ENCODE results near the gene SERTAD3. TPM values are rescaled to one million over a fixed set of nuclear protein-coding genes. Genes with fewer than 3 reads are reported as not detected.
A peak's percentile ranks its signal among the peaks of the same experiment; 100 is the strongest.
"Not testable (repeated sequence)": the region's sequence is repeated elsewhere in the genome, so short reads cannot be mapped to it uniquely, and the experiment has no call there.

Gene SERTAD3
- total RNA-seq, 2 donors from 2014 or later: 19.2 to 25.4 TPM

GRCh38 chr19:40466219-40466984, 22.3 kb upstream of the SERTAD3 start:
- Histone ChIP-seq H3K27me3 (no peaks in the 10 kb centered on the region), H3K9me3 (no peaks in the 10 kb centered on the region), H3K4me1 (peaks cover 0 to 32% of the 10 kb centered on the region in 2 donors), H3K27ac (peak overlapping the region; percentile 65 to 98), H3K36me3 (no peaks in the 10 kb centered on the region), H3K4me3 (peak overlapping the region; percentile 46 to 84)
- TF ChIP-seq CTCF (IDR thresholded peaks at IDR 0.05): no peak
- DNase-seq (ENCODE audit: low spot score): no peak

- no peaks in the 10 kb centered on the region for H3K9me3 ChIP-seq
- no peaks in the 10 kb centered on the region for H3K36me3 ChIP-seq
- H3K4me3 ChIP-seq: peak within 1 kb of the TSS; percentile 73 to 84
- peak within 1 kb of the TSS; percentile 95 to 98 for H3K27ac ChIP-seq
- TF ChIP-seq CTCF (IDR thresholded peaks at IDR 0.05): no peak
- no peaks in the 10 kb centered on the region for H3K27me3 ChIP-seq
- H3K4me1 ChIP-seq: peaks cover 0 to 32% of the 10 kb centered on the region in 2 donors
- peak; percentile 100 for DNase-seq (ENCODE audit: low spot score)
These were observed 21.6 kb upstream of the SERTAD3 start, which contains the start of gene BLVRB for GRCh38 chr19:40465557-40466218. TSS of gene BLVRB (minus strand) at chr19:40465745. CDS start at chr19:40465688, 57 bp downstream.

GRCh38 chr19:40465025-40465556, 21.0 kb upstream of the SERTAD3 start:
- no peak for TF ChIP-seq CTCF (IDR thresholded peaks at IDR 0.05)
- Histone ChIP-seq H3K4me3 (peak overlapping the region; percentile 73 to 84), H3K36me3 (no peaks in the 10 kb centered on the region), H3K27me3 (no peaks in the 10 kb centered on the region), H3K9me3 (no peaks in the 10 kb centered on the region), H3K27ac (peak overlapping the region; percentile 95 to 98), H3K4me1 (peaks cover 0 to 32% of the 10 kb centered on the region in 2 donors)
- DNase-seq (ENCODE audit: low spot score): peak; percentile 77

- no peaks in the 10 kb centered on the region for H3K27me3 ChIP-seq
- peak overlapping the region; percentile 95 to 98 for H3K27ac ChIP-seq
- H3K36me3 ChIP-seq: no peaks in the 10 kb centered on the region
- no peaks in the 10 kb centered on the region for H3K9me3 ChIP-seq
- peak; percentile 84 to 88 for TF ChIP-seq CTCF (IDR thresholded peaks at IDR 0.05)
- peaks cover 0 to 32% of the 10 kb centered on the region in 2 donors for H3K4me1 ChIP-seq
- DNase-seq (ENCODE audit: low spot score): peak; percentile 94
- H3K4me3 ChIP-seq: peak overlapping the region; percentile 73 to 84
These were observed 20.2 kb upstream of the SERTAD3 start for GRCh38 chr19:40464059-40465024.

- not testable (repeated sequence) for H3K9me3 ChIP-seq; H3K36me3 ChIP-seq; DNase-seq (ENCODE audit: low spot score); H3K27me3 ChIP-seq
- peaks cover 0 to 32% of the 10 kb centered on the region in 2 donors for H3K4me1 ChIP-seq
- peak overlapping the region in 1 of 2 donors; percentile 84 for H3K4me3 ChIP-seq
- peak overlapping the region; percentile 95 to 98 for H3K27ac ChIP-seq
These were observed 19.5 kb upstream of the SERTAD3 start for GRCh38 chr19:40463587-40464037.
